ENCODE data around the gene ESAM.

ESAM gene
- 0.35 to 0.90 reads per million in 2 experiments for total RNA-seq

- DNase-seq (ENCODE audit: low read depth), result peak; percentile 47
Observed at GRCh38 chr11:124762105-124762623, at the start of gene ESAM. ESAM (minus strand) TSS chr11:124762290; CDS start chr11:124762154, 136 bp downstream.

- no peak for DNase-seq (ENCODE audit: low read depth)
Observed at GRCh38 chr11:124811399-124812125, 49.5 kb upstream of the ESAM start.

DNA sequence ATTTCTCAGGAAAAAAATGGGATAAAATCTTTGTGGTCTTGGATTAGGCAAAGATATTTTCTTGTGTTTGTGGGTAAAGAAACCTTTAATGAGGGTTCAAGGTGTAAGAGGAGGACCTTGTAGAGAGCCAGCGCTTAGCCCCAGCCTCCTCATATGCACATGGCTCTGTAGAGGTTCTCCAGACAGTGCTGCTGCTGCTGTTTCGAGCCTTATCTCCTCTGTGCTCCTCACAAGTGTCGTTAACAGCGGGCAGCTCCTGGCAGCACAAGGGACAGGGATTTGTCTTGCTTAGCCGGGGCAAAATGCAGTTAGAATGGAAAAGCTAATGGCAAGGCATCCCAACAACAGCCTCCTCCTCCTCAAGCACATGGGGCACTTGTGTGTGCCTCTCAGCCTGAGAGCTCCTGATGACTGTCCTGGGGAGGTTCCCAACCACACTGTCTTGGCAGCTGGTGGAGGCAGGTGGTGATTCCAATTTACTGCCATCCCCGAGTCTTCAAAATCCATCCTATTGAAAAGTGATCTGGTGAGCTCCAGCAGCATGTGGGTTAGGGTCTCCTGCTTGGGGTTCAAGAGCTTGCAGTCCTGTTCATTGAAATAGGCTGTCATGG is 45.7 kb upstream of the ESAM start:
- DNase-seq (ENCODE audit: low read depth), result no peak

- DNase-seq (ENCODE audit: low read depth), result no peak
Observed at GRCh38 chr11:124807201-124807600, 45.1 kb upstream of the ESAM start.

DNA sequence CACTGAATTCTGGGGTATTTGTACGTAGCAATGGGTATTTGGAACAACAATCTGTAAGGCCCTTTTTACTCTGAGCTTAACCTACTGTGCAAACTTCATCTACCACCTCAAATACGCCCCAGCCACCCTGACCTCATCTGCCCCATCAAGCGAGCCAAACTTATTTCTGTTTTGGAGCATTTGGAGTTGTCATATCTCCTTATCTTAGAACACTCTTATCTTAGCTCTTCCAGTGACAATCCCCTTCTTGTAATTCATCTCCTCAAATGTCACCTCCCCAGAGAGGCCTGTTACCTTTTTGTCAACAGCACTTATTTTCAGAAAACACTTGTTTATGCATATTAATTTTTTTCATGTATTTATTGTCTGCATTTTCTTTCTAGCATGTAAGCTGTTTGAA is 42.8 kb upstream of the ESAM start:
- DNase-seq (ENCODE audit: low read depth), result no peak

GRCh38 chr11:124801636-124802312 is 39.7 kb upstream of the ESAM start:
- DNase-seq (ENCODE audit: low read depth), result no peak

DNA sequence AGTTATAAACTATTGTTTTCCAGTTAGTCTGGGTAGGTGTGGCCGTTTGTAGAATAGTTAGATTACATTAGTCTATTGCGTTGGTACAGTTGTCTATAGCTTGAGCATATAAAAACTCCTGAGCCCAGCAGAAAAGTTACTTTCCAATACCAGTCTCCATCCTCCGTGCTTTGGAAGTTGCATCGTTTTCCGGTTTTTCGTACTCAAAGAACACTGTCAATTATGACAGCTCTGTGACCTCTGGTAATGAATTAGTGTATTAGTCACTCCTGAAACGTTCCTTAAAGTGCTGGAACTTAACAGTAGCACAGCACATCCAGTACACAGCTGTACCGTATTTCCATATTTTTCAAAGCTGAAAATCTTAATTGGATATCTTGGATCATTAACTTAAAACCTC is 38.9 kb upstream of the ESAM start:
- no peak for DNase-seq (ENCODE audit: low read depth)

- peak; percentile 55 for DNase-seq (ENCODE audit: low read depth)
Observed at GRCh38 chr11:124800226-124800929, 38.3 kb upstream of the ESAM start, which contains the start of gene MSANTD2. MSANTD2 (minus strand) TSS chr11:124800406; CDS start chr11:124800380, 26 bp downstream.

DNA sequence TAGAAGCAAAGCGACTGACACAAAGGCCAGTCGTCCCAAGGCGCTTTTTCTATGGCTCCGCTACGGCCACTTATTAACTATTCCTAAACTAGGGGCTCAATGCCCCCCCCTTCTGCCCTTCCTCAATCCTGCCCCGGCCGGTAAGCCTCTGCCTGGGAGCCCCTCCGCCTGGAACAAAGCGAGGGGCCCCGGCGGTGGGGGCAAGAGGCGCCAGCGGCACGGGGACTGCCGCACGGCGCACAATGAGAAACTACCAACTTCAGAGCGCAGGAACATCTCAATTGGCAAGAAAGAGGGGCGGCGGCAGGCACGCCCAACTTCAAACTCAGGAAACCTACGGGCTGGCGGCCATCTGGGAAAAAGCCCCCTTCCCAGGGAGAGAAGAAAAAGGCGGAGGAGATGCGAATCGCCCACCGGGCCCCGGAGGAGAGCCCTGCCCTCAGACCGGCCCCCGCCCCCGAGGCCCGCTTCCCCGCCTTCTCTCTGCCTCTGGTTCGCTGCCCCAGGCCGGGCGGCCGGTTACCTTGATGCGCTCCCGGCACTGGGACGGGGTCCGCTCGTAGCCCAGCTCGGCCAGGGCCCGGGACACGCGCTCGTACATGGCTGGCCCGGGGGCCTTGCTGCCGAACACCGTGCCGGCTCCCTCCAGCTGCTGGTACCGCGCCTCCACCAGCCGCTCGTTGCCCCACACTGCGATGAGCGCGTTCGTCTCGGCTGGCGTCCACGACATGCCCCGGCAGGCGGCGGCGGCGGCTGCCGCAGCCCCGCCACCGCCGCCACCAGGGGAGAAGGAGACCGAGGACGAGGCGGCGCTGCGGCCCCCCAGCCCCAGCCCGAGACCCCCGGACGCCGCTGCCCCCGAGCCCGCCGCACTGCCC is 37.5 kb upstream of the ESAM start:
- DNase-seq (ENCODE audit: low read depth), result peak; percentile 24

DNA sequence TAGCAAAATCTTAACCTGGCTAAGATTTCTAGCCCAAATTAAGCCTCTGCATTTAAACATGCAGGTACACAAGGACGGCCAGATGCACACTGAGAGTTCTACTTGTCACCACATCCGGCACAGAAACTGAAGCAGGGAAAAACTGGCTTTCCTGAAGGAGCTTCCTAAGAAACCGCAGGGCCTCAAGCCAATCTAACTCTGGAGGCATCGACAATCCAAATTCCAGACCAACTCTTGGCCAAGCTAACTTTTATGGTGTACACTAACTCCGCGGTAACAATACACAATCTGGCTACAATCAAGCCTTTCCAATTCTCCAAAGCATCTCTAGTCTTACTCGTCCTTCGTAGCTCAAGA is 36.9 kb upstream of the ESAM start:
- DNase-seq (ENCODE audit: low read depth), result no peak

DNA sequence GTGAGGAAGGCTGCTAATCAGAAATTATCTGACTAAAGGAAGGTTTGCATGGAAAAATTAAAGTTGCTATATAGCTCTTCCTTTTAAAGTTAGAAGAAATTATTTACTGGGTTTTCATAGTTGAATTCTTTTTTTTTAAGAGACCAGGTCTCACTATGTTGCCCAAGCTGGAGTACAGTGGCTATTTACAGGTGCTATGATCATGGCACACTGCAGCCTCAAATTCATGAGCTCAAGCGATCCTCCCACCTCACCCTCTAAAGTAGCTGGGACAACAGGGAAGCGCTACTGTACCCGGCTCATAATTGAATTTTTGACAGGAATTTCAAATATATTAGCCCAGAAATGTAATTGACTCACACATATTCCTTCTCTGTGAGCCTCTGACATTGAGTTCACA is 34.2 kb upstream of the ESAM start:
- DNase-seq (ENCODE audit: low read depth), result no peak

- DNase-seq (ENCODE audit: low read depth), result no peak
Observed at GRCh38 chr11:124793466-124794278, 31.6 kb upstream of the ESAM start.

DNA sequence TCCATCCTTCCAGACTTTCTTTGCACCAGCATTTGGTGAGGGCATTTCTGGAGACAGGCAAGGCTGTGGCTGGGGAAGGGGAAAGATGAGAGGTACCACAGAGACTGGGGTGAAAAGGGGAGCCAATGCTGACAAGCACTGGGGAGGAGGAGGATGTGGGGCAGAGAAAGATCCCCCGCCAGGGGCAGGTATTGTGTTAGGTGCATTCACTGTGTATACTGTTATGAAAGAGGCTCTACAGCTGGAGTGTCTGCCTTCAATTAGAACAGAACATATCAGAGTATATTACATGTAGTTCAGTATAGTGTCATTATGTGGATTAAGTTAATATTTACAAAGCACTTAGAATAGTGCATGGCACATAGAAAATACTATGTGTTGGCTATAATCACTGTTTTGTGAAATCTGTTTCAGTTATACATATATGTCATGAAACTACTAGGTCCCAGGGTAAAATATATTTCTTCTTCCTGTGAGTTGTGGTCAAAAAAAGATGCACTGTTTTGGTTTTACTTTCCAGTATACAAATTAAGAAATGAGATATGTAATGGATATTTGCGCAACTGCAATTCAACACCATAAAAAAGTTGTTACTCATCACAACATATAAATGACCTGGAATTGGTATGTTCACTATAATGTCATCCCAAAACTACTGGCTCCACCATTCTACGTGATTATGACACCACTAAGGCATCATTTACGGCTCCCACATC is 29.7 kb upstream of the ESAM start:
- no peak for DNase-seq (ENCODE audit: low read depth)

GRCh38 chr11:124788521-124788920 is 26.4 kb upstream of the ESAM start:
- DNase-seq (ENCODE audit: low read depth), result no peak

DNA sequence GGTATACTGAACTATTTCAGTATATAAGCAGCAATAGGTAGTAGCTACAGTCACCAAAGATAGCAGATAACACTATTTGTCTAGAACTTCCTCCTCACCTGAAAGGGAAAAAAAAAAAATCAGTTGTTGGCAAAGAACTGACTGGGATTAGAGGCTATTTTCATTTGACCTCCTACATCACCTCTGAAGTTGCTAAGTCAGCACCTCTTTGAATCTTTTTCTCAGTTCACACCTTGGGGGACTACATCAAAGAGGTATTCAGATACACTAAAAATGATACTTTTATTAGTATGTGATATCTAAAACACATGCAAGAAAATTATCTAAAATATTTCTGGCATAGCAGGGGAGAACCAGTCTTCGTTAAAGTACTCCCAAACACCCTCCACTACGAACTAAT is 22.0 kb upstream of the ESAM start:
- no peak for DNase-seq (ENCODE audit: low read depth)

- no peak for DNase-seq (ENCODE audit: low read depth)
Observed at GRCh38 chr11:124783002-124783401, 20.9 kb upstream of the ESAM start.

GRCh38 chr11:124779568-124779967 is 17.5 kb upstream of the ESAM start:
- DNase-seq (ENCODE audit: low read depth), result no peak

- DNase-seq (ENCODE audit: low read depth), result no peak
Observed at GRCh38 chr11:124778281-124778680, 16.2 kb upstream of the ESAM start.

DNA sequence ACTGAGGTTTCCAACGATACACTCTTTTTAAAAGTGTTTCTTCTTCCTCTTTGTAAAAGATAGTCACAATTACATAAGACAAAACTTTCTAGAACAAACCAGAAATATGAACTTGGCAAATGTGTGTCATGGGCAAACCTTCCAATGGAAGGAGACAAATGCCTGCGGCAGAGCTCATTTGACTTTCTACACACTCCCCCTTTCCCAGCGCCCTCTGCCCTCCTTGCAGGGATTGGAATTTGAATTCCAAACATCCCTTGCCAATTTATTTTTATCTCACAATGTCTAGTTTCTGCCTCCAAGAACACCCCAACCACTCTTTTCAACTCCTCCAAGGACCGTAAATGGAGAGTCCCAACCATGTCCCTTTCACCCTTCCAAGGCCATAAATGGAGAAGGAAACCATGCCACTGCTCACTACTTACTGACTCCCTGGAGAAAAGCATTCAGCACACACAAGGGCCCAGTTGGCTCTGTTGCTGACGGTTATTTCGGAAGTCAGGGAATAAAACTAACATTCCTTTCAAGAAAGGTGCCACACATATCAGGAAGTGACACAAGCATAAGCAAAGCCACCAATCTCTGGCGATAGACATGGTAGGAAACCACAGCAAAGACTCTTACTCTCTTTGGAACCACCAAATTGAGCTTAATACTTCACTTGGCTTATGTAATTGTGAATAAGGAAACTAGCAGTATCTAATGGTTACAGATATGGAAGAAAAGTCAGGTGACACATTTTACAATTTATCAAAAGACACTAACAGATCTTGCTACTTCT is 15.0 kb upstream of the ESAM start:
- no peak for DNase-seq (ENCODE audit: low read depth)

Measured in T follicular helper cell (primary cell).